ENCODE measurements around the gene RICTOR. TPM values are rescaled to one million over a fixed set of nuclear protein-coding genes. Genes with fewer than 3 reads are reported as not detected.

Gene RICTOR
- total RNA-seq, 1 experiment from 2014 or later = 21.7 TPM

- TF ChIP-seq TCF7L2 (IDR thresholded peaks at IDR 0.05; ENCODE audit: borderline replicate concordance, extremely low read depth, insufficient read depth, insufficient read length) = no peak
- TF ChIP-seq ZNF274 (IDR thresholded peaks at IDR 0.05; ENCODE audit: low read depth, low read length) = no peak
- TF ChIP-seq CBX3 (IDR thresholded peaks at IDR 0.05; ENCODE audit: low read depth) = no peak
- TF ChIP-seq SRF (IDR thresholded peaks at IDR 0.05; ENCODE audit: low read depth) = no peak
- TF ChIP-seq RAD21 (IDR thresholded peaks at IDR 0.05; ENCODE audit: low read depth) = no peak
- TF ChIP-seq CEBPB (IDR thresholded peaks at IDR 0.05; ENCODE audit: low read depth) = no peak
Measured at GRCh38 chr5:39062530-39062929, 11.7 kb downstream of the RICTOR start (continued).

DNA sequence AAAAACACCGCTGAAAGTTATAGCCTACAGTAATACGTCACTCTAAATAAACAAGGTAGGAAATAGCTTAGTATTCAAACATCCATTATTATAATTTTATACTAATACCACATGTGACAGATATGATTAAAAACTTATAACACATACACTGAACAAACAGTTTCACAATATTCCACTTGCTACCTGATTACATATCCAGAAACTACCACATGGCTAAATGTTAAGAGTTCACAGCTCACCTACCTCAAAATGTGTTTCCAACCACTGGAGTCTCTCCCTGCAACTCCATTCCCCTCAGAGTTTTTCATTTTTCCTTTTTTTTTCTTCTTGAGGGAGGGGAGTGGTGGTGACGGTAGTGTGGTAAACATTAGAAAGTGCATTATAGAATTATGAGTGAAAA, 12.1 kb downstream of the RICTOR start:
- H3K9me2 ChIP-seq (ENCODE audit: insufficient read depth) = no peaks in the 10 kb centered on the region
- intact Hi-C loops (cut with micrococcal nuclease) = no loop called here
- H3K79me2 ChIP-seq (ENCODE audit: insufficient read depth, low read length) = peaks cover 55% of the 10 kb centered on the region
- H3K4me3 ChIP-seq (replicated peaks in 1 of 2; ENCODE audit: low read depth in 1 of 2, low read length in 2 of 2) = no peak overlapping the region
- no peaks in the 10 kb centered on the region for H3K4me1 ChIP-seq (ENCODE audit: control insufficient read depth in 1 of 2, insufficient read depth in 2 of 2, low read length in 2 of 2)
- H3K9ac ChIP-seq (ENCODE audit: low read length) = no peak overlapping the region
- no peak overlapping the region for H2AFZ ChIP-seq (ENCODE audit: low read depth, low read length, poor library complexity, severe bottlenecking)
- RAD21 ChIA-PET (ENCODE audit: low non-redundant PET in 1 of 2, low total read pairs in 2 of 2, uncharacterized antibody in 2 of 2, unreplicated experiment in 2 of 2) = no interaction called here
- H3K27ac ChIP-seq (ENCODE audit: low read depth, low read length) = no peak overlapping the region
- TF ChIP-seq, protein P1, sequence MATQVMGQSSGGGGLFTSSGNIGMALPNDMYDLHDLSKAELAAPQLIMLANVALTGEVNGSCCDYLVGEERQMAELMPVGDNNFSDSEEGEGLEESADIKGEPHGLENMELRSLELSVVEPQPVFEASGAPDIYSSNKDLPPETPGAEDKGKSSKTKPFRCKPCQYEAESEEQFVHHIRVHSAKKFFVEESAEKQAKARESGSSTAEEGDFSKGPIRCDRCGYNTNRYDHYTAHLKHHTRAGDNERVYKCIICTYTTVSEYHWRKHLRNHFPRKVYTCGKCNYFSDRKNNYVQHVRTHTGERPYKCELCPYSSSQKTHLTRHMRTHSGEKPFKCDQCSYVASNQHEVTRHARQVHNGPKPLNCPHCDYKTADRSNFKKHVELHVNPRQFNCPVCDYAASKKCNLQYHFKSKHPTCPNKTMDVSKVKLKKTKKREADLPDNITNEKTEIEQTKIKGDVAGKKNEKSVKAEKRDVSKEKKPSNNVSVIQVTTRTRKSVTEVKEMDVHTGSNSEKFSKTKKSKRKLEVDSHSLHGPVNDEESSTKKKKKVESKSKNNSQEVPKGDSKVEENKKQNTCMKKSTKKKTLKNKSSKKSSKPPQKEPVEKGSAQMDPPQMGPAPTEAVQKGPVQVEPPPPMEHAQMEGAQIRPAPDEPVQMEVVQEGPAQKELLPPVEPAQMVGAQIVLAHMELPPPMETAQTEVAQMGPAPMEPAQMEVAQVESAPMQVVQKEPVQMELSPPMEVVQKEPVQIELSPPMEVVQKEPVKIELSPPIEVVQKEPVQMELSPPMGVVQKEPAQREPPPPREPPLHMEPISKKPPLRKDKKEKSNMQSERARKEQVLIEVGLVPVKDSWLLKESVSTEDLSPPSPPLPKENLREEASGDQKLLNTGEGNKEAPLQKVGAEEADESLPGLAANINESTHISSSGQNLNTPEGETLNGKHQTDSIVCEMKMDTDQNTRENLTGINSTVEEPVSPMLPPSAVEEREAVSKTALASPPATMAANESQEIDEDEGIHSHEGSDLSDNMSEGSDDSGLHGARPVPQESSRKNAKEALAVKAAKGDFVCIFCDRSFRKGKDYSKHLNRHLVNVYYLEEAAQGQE (IDR thresholded peaks at IDR 0.05; ENCODE audit: low read depth) = no peak
- TF ChIP-seq SIN3A (IDR thresholded peaks at IDR 0.05; ENCODE audit: low read depth) (no peak), EGR1 (IDR thresholded peaks at IDR 0.05; ENCODE audit: low read depth) (no peak), JUND (IDR thresholded peaks at IDR 0.05) (no peak), CTCF (IDR thresholded peaks at IDR 0.05 in 2 of 3, conservative IDR thresholded peaks at IDR 0.05 in 1 of 3; ENCODE audit: borderline replicate concordance in 1 of 3, insufficient read depth in 1 of 3, low read depth in 2 of 3, low read length in 2 of 3) (no peak), POLR2AphosphoS5 (IDR thresholded peaks at IDR 0.05; ENCODE audit: low read depth, low read length) (no peak), EZH2 (IDR thresholded peaks at IDR 0.05) (no peak), RAD21 (IDR thresholded peaks at IDR 0.05; ENCODE audit: low read depth) (no peak), YY1 (IDR thresholded peaks at IDR 0.05; ENCODE audit: extremely low read depth, insufficient replicate concordance, low read depth, low read length) (no peak), SP1 (IDR thresholded peaks at IDR 0.05; ENCODE audit: low read depth) (no peak), ZNF274 (IDR thresholded peaks at IDR 0.05; ENCODE audit: low read depth, low read length) (no peak), POLR2A (IDR thresholded peaks at IDR 0.05; ENCODE audit: borderline replicate concordance, extremely low read depth, insufficient read depth, insufficient read length) (no peak), ZFX (IDR thresholded peaks at IDR 0.05) (no peak), EZH2phosphoT487 (IDR thresholded peaks at IDR 0.05; ENCODE audit: borderline replicate concordance) (no peak), FOSL1 (IDR thresholded peaks at IDR 0.05; ENCODE audit: low read depth) (no peak), TCF7L2 (IDR thresholded peaks at IDR 0.05; ENCODE audit: borderline replicate concordance, extremely low read depth, insufficient read depth, insufficient read length) (no peak)
- TF ChIP-seq, protein P2, sequence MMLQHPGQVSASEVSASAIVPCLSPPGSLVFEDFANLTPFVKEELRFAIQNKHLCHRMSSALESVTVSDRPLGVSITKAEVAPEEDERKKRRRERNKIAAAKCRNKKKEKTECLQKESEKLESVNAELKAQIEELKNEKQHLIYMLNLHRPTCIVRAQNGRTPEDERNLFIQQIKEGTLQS (IDR thresholded peaks at IDR 0.05) = no peak
- H3K9me3 ChIP-seq (ENCODE audit: control insufficient read depth in 1 of 2, insufficient read depth in 1 of 2, low read depth in 1 of 2, low read length in 2 of 2) = no peaks in the 10 kb centered on the region
- DNase-seq (ENCODE audit: low read depth, low spot score) (no peak), ATAC-seq (no peak)
- BruUV-seq (replicated peaks) = no TSS peak
- H3K36me3 ChIP-seq (ENCODE audit: control insufficient read depth in 1 of 2, insufficient read depth in 2 of 2, low read length in 2 of 2) = no peaks in the 10 kb centered on the region
- CTCF ChIA-PET = no interaction called here
- H3K4me2 ChIP-seq (ENCODE audit: low read length) = no peak overlapping the region
- H3K27me3 ChIP-seq (ENCODE audit: insufficient read depth, low read length) = no peaks in the 10 kb centered on the region
- POLR2A ChIA-PET = no interaction called here
- H4K20me1 ChIP-seq (ENCODE audit: insufficient read depth) = no peaks in the 10 kb centered on the region
